Mesenchymal stem cell (in vitro differentiated cells and primary cell): ENCODE measurements around the gene MTMR1.

Source experiments
- DNase-seq: peaks from one replicate; pipeline ENCODE4 v3.0.0-alpha.2; 2013
- H2AFZ ChIP-seq: one replicate; pipeline ENCODE4 v1.6.1; 2013; ENCODE audit warnings: low read depth, mild to moderate bottlenecking, control low read depth, inconsistent platforms, low read length, moderate library complexity
- H2AK5ac ChIP-seq: 2 replicates; pipeline ENCODE4 v1.6.1; 2013; ENCODE audit warnings: low read length, moderate library complexity, mild to moderate bottlenecking, inconsistent platforms; ENCODE audit not compliant: severe bottlenecking
- H2BK120ac ChIP-seq: one replicate; pipeline ENCODE4 v1.6.1; 2013; ENCODE audit warnings: low read depth, mild to moderate bottlenecking, inconsistent platforms, low read length, moderate library complexity
- H2BK12ac ChIP-seq, 2 experiments: one replicate each; pipeline ENCODE4 v1.6.1; 2013; ENCODE audit warnings: inconsistent platforms in 2 of 2, low read length in 2 of 2, mild to moderate bottlenecking in 2 of 2, moderate library complexity in 2 of 2, control low read depth in 1 of 2
- H2BK15ac ChIP-seq: one replicate; pipeline ENCODE4 v1.6.1; 2013; ENCODE audit warnings: mild to moderate bottlenecking, low read depth, inconsistent platforms; ENCODE audit not compliant: poor library complexity, severe bottlenecking
- H2BK5ac ChIP-seq: 2 replicates; pipeline ENCODE4 v1.6.1; 2013; ENCODE audit warnings: low read depth, mild to moderate bottlenecking, low read length, control low read depth, inconsistent platforms; ENCODE audit not compliant: poor library complexity, severe bottlenecking
- H3K14ac ChIP-seq, 2 experiments: one replicate each; pipeline ENCODE4 v1.6.1; 2013; ENCODE audit warnings: inconsistent platforms in 2 of 2, low read length in 2 of 2, control low read depth in 1 of 2, mild to moderate bottlenecking in 1 of 2, moderate library complexity in 1 of 2
- H3K18ac ChIP-seq, 2 experiments: one replicate each; pipeline ENCODE4 v1.6.1; 2013; ENCODE audit warnings: inconsistent platforms in 2 of 2, low read length in 2 of 2, control low read depth in 1 of 2, low read depth in 1 of 2, mild to moderate bottlenecking in 1 of 2
- H3K23ac ChIP-seq, 2 experiments: one replicate each; pipeline ENCODE4 v1.6.1; 2013; ENCODE audit warnings: inconsistent platforms in 2 of 2, low read length in 2 of 2, mild to moderate bottlenecking in 2 of 2, moderate library complexity in 2 of 2, control low read depth in 1 of 2
- H3K27ac ChIP-seq: 2 replicates; pipeline ENCODE4 v1.5.1; 2013; ENCODE audit warnings: mild to moderate bottlenecking, moderate library complexity, low read length, control low read depth, inconsistent platforms; ENCODE audit not compliant: poor library complexity, severe bottlenecking
- H3K27me3 ChIP-seq, 2 experiments: 2 replicates each; pipeline versions ENCODE4 v1.6.1 to v1.7.0; 2013; ENCODE audit warnings: low read length in 2 of 2, mild to moderate bottlenecking in 2 of 2, moderate library complexity in 2 of 2, control low read depth in 1 of 2, inconsistent platforms in 1 of 2; ENCODE audit not compliant: control insufficient read depth in 1 of 2, insufficient read depth in 1 of 2
- H3K36me3 ChIP-seq, 2 experiments: 2 replicates each; pipeline versions ENCODE4 v1.6.1 to v1.7.0; 2013; ENCODE audit warnings: low read length in 2 of 2, control low read depth in 1 of 2, inconsistent platforms in 1 of 2, low read depth in 1 of 2, mild to moderate bottlenecking in 1 of 2; ENCODE audit not compliant: insufficient read depth in 2 of 2, control insufficient read depth in 1 of 2
- H3K4ac ChIP-seq, 2 experiments: one replicate each; pipeline ENCODE4 v1.6.1; 2013; ENCODE audit warnings: inconsistent platforms in 2 of 2, low read length in 2 of 2, mild to moderate bottlenecking in 2 of 2, moderate library complexity in 2 of 2, control low read depth in 1 of 2, low read depth in 1 of 2
- H3K4me1 ChIP-seq: 2 replicates; pipeline ENCODE4 v1.6.1; 2013; ENCODE audit warnings: low read depth, low read length, control low read depth; ENCODE audit not compliant: control insufficient read depth, insufficient read depth
- H3K4me2 ChIP-seq: 2 replicates; pipeline ENCODE4 v1.6.1; 2013; ENCODE audit warnings: low read length, mild to moderate bottlenecking, inconsistent platforms; ENCODE audit not compliant: poor library complexity, severe bottlenecking
- H3K4me3 ChIP-seq, 2 experiments: 2 replicates each; pipeline versions ENCODE4 v1.5.1 to v1.7.0; 2013; ENCODE audit warnings: low read length in 2 of 2, mild to moderate bottlenecking in 2 of 2, control low read depth in 1 of 2, low read depth in 1 of 2; ENCODE audit not compliant: insufficient read depth in 1 of 2
- H3K79me1 ChIP-seq: replicated peaks from 2 replicates; pipeline ENCODE4 v1.6.1; 2013; ENCODE audit warnings: mild to moderate bottlenecking, control low read depth, low read length, inconsistent platforms; ENCODE audit not compliant: poor library complexity, severe bottlenecking
- H3K9ac ChIP-seq: 2 replicates; pipeline ENCODE4 v1.7.0; 2013; ENCODE audit warnings: mild to moderate bottlenecking, low read length, moderate library complexity
- H3K9me3 ChIP-seq: 2 replicates; pipeline ENCODE4 v1.7.0; 2013; ENCODE audit warnings: mild to moderate bottlenecking, low read length; ENCODE audit not compliant: control insufficient read depth
- H4K8ac ChIP-seq: one replicate; pipeline ENCODE4 v1.6.1; 2013; ENCODE audit warnings: inconsistent platforms, mild to moderate bottlenecking, low read length, moderate library complexity
- H4K91ac ChIP-seq: one replicate; pipeline ENCODE4 v1.6.1; 2013; ENCODE audit warnings: mild to moderate bottlenecking, low read length, inconsistent platforms
- WGBS: methylation state at CpG from one replicate; pipeline ENCODE4 v1.1.7; 2013; ENCODE audit warnings: mixed read lengths; 5-methylcytosine and 5-hydroxymethylcytosine counted together

The MTMR1 gene

DNA sequence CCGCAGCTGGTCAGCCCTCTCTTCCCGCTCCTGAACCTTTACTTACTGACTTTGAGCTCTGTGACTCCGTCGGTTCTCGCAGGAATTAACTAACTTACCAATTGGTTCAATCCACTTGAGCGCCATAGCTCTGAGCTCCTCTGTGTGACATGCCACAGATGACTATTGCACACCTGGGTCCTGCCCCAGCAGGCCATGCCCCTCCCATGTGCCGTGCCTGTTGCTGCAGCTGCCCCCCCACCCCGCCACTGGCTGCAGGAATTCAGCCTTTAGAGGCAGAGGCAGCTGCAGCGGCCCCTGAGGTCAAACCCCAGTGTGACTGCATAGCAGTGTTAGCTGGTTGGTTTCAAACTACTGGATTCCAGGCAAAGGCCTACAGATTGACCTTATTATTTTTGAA lies 70.6 kb downstream of the MTMR1 start:
- WGBS, result 97% methylated on average over 9 of the region's 9 CpGs

GRCh38 chrX:150765237-150765636 lies 72.0 kb downstream of the MTMR1 start:
- Histone ChIP-seq H4K8ac (no peak overlapping the region), H2AFZ (no peak overlapping the region), H3K4me2 (no peak overlapping the region), H3K9me3 (no peaks in the 10 kb centered on the region), H3K4me3 (no peak overlapping the region), H3K23ac (no peak overlapping the region), H2BK5ac (no peak overlapping the region), H2BK15ac (no peak overlapping the region), H3K9ac (no peak overlapping the region), H3K18ac (no peak overlapping the region), H3K27ac (no peak overlapping the region), H3K79me1 (peaks cover 3% of the 10 kb centered on the region), H2AK5ac (no peak overlapping the region), H3K4ac (no peak overlapping the region), H3K14ac (no peak overlapping the region), H3K36me3 (peaks cover 6 to 54% of the 10 kb centered on the region in 2 experiments), H2BK12ac (no peak overlapping the region), H4K91ac (no peak overlapping the region), H3K27me3 (peaks cover 0 to 2% of the 10 kb centered on the region in 2 experiments), H2BK120ac (no peak overlapping the region), H3K4me1 (peaks cover 15% of the 10 kb centered on the region)
- WGBS, result 90% methylated on average over 8 of the region's 9 CpGs
- DNase-seq, result no peak

More for the DNA sequence above, 70.6 kb downstream of the MTMR1 start:
- H3K9ac ChIP-seq, result no peak overlapping the region
- H3K4me1 ChIP-seq, result peaks cover 24% of the 10 kb centered on the region
- H3K18ac ChIP-seq, result no peak overlapping the region
- no peaks in the 10 kb centered on the region for H3K9me3 ChIP-seq
- H2BK15ac ChIP-seq, result no peak overlapping the region
- H2BK12ac ChIP-seq, result no peak overlapping the region
- H3K27me3 ChIP-seq, result no peaks in the 10 kb centered on the region
- H4K8ac ChIP-seq, result no peak overlapping the region
- H3K36me3 ChIP-seq, result peaks cover 6 to 40% of the 10 kb centered on the region in 2 experiments
- no peak overlapping the region for H3K14ac ChIP-seq
- peaks cover 3% of the 10 kb centered on the region for H3K79me1 ChIP-seq
- no peak overlapping the region for H3K27ac ChIP-seq
- no peak overlapping the region for H2AFZ ChIP-seq
- no peak overlapping the region for H3K4me2 ChIP-seq
- no peak for DNase-seq
- H3K4ac ChIP-seq, result no peak overlapping the region
- no peak overlapping the region for H3K4me3 ChIP-seq
- H2BK5ac ChIP-seq, result no peak overlapping the region
- no peak overlapping the region for H2BK120ac ChIP-seq
- no peak overlapping the region for H4K91ac ChIP-seq
- H3K23ac ChIP-seq, result no peak overlapping the region
- no peak overlapping the region for H2AK5ac ChIP-seq

DNA sequence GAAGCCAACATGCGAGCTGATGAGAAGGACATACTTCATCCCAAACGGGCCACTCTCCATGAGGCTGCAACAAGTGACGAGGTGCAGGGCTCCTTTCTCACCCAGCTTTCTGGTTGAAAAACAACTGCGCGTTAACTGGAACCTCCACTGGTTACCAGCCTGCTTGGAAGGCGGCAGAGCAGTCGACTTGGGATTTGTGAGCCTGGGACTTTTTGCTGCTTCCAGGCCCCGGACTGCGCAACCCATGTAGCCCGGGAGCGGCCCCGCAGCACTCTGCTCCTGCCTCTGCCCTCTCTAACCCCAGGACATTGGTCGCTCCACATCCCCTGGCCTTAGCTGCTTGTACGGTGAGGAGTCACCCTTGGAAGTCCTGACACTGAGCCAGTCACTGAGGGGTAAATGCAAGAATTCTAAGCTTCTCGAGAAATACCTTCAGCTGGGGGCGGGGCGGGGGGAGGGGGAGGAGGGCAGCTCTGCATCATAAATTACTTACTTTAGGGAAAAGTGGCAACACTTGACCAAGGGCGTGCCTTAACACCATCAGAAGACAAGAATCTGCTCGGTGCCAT lies 72.7 kb downstream of the MTMR1 start:
- H2BK12ac ChIP-seq, result no peak overlapping the region
- no peak overlapping the region for H2BK5ac ChIP-seq
- no peak overlapping the region for H4K91ac ChIP-seq
- no peak overlapping the region for H2AK5ac ChIP-seq
- H3K79me1 ChIP-seq, result peaks cover 1% of the 10 kb centered on the region
- H3K14ac ChIP-seq, result no peak overlapping the region
- no peak overlapping the region for H3K4me2 ChIP-seq
- no peaks in the 10 kb centered on the region for H3K9me3 ChIP-seq
- H3K18ac ChIP-seq, result no peak overlapping the region
- no peak overlapping the region for H3K27ac ChIP-seq
- no peak overlapping the region for H3K4ac ChIP-seq
- H4K8ac ChIP-seq, result no peak overlapping the region
- WGBS, result 92% methylated on average over 13 of the region's 19 CpGs
- H3K4me1 ChIP-seq, result peaks cover 14% of the 10 kb centered on the region
- H2AFZ ChIP-seq, result no peak overlapping the region
- H3K4me3 ChIP-seq, result no peak overlapping the region
- DNase-seq, result no peak
- H3K9ac ChIP-seq, result no peak overlapping the region
- H3K36me3 ChIP-seq, result peaks cover 6 to 60% of the 10 kb centered on the region in 2 experiments
- no peak overlapping the region for H2BK15ac ChIP-seq
- H2BK120ac ChIP-seq, result no peak overlapping the region
- peaks cover 0 to 3% of the 10 kb centered on the region in 2 experiments for H3K27me3 ChIP-seq
- no peak overlapping the region for H3K23ac ChIP-seq

- Histone ChIP-seq H2BK5ac (no peak overlapping the region), H2AK5ac (no peak overlapping the region), H3K18ac (peak overlapping the region in 1 of 2 experiments; percentile 46), H2BK120ac (no peak overlapping the region), H3K4me3 (no peak overlapping the region), H2BK15ac (no peak overlapping the region), H3K4me2 (no peak overlapping the region), H3K23ac (no peak overlapping the region), H3K27ac (no peak overlapping the region), H3K36me3 (peaks cover 6 to 63% of the 10 kb centered on the region in 2 experiments), H4K8ac (peak overlapping the region; percentile 37), H3K9ac (no peak overlapping the region), H3K14ac (peak overlapping the region in 1 of 2 experiments; percentile 12), H3K27me3 (peaks cover 0 to 3% of the 10 kb centered on the region in 2 experiments), H4K91ac (peak overlapping the region; percentile 75), H3K4me1 (peaks cover 14% of the 10 kb centered on the region), H3K79me1 (peaks cover 1% of the 10 kb centered on the region), H2AFZ (no peak overlapping the region), H3K4ac (peak overlapping the region in 1 of 2 experiments; percentile 24), H2BK12ac (peak overlapping the region in 1 of 2 experiments; percentile 83), H3K9me3 (no peaks in the 10 kb centered on the region)
- DNase-seq, result no peak
- WGBS, result 93% methylated on average over 13 of the region's 13 CpGs
Observed at GRCh38 chrX:150766351-150767044, 73.3 kb downstream of the MTMR1 start.
